Activated gamma-delta T cell treated with Interleukin-2 at 50 U/mL for 16 hours (primary cell): ENCODE data around the gene ZSCAN25.
"Not testable (repeated sequence)": the region's sequence is repeated elsewhere in the genome, so short reads cannot be mapped to it uniquely, and the experiment has no call there.

Source experiments
- DNase-seq: peaks from one replicate; pipeline ENCODE4 v3.0.0-alpha.2; 2020

Gene ZSCAN25

DNA sequence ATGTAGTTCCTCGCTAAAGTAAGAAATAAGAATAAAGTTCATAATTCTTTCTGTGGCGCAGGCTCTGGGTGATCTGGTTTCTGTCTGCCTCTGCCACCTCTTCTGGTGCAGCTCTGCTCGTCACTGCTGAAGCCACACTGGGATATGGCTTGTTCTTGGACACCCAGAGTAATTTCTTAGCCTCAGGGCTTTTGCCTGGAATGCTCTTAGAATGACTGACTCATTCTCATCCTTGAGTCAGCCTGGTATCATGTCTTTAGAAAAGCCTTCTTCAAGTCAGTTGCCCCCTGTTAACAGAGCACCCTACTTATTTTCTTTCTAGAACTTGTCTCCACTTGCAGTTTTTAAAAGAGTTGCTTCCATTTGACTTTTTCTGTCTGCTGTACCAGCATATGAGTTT is 2.0 kb downstream of the ZSCAN25 start:
- no peak for DNase-seq

DNA sequence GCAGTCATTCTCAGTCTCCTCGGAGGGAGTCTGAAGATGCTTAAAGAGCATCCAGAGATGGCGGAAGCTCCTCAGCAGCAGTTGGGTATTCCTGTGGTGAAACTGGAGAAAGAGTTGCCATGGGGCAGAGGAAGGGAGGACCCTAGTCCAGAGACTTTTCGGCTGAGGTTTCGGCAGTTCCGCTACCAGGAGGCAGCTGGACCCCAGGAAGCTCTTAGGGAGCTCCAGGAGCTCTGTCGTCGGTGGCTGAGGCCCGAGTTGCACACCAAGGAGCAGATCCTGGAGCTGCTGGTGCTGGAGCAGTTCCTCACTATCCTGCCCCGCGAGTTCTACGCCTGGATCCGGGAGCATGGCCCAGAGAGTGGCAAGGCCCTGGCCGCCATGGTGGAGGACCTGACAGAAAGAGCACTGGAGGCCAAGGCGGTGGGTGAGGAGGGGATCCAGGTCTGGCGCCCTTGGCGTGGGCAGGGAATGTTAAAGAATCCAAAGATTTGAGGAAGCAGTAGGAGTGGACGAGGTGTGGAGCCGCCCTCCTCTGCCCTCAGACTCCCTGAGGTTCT is 2.9 kb downstream of the ZSCAN25 start:
- no peak for DNase-seq

DNA sequence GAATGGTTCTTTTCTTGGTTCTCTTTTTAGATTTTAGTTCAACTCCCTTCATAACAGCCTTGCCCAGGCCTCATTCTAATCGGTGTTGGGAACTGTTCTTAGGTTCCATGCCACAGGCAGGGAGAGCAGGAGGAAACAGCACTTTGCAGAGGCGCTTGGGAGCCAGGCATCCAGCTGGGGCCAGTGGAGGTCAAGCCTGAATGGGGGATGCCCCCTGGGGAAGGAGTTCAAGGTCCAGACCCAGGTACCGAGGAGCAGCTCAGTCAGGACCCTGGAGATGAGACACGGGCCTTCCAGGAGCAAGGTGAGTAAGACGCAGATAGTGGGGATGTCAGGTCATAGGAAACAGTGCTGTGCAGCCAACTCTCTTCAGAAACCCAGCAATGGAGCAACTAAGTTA is 4.5 kb downstream of the ZSCAN25 start:
- DNase-seq, result no peak

DNA sequence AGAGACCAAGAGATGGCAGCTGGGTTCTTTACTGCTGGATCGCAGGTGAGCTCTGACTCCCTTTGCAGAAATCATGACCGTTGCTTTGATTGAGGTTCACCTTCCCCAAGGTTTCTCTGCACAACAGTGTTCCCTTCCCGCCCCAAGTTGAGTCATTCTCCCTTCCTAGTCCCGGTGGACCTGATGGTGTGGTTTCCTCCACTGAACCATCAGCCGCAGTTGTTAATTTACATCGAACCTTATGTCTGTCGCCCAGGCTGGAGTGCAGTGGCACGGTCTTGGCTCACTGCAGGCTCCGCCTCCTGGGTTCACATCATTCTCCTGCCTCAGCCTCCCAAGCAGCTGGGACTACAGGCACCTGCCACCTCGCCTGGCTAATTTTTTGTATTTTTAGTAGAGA is 5.8 kb downstream of the ZSCAN25 start:
- DNase-seq, result no peak

DNA sequence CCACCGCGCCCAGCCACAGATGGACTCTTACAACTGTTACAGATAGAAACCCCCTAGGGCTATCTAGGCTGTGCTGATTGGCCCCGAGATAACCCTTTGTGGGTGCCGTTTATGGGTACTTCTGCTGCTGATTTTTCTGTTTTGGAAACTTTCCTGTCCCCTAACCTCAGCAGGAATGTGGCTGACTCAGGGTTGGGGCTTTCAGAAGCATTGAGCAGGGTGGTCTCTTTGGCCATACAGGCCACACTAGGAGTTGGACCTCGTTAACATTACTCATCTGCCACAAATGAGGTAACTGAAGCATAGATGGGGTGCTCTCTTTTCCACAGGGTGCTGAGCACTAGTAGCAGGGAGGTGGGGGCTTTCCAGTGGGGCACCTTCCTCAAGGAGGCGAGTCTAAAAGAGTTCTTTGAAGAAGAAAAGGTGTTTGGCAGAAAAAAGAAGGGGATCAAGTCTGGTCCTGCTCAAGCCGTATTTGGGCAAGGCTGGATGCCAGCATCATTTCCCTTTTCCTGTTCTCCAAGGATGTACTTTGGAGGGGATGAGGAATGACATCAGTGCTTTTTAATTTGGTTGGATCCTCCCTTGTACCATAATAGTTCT is 6.4 kb downstream of the ZSCAN25 start:
- DNase-seq, result no peak

DNA sequence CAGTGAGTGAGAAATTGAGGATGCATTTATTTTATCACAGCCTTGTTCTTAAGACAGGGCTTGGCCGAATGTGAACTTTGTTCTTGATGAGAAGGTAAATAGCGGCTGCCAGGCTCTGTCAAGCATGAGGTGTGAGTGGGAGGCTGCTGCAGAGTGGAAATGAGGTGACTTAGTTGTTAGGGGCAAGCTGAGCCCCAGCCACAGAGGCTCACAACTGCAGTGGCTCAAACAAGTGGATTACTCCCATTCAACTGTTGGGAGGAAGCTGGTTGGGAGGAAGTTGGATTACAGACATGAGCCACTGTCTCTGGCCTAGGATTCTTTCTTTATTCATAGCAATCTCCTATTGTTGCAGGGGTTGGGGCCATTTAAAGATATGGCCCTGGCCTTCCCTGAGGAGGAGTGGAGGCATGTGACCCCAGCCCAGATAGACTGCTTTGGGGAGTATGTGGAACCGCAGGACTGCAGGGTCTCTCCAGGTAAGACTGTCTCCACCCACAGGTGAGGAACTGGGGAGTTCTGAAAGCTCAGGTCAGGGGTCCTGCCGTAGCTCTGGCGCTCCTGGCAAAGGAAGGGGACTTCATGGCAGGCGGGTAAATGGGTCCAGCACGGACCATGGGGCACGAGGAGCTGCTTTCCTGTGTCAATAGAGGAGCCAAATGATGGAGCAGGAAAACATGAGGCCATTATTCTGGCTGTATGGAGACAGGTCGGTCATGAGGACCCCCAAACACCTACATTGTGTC is 7.1 kb downstream of the ZSCAN25 start:
- no peak for DNase-seq

DNA sequence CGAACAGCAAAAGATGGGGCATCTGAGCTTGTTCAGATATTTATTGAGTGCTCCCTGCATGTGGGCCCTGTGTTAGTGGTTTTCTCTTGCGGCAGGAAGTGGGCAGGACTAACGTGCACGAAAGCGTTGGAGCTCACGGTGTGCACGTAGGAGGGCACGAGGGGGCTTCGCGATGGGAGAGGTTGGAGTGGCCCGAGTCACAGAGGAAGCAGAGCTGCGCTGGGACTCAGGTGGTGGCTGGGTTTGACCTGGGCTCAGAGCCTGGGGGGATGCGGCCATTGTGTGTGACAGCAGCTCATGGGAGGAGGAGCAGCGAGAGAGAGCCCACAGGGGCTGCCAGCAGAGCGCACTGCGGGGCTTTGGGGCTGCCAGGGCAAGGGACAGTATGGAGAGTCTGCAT is 7.7 kb downstream of the ZSCAN25 start:
- peak; percentile 77 for DNase-seq

DNA sequence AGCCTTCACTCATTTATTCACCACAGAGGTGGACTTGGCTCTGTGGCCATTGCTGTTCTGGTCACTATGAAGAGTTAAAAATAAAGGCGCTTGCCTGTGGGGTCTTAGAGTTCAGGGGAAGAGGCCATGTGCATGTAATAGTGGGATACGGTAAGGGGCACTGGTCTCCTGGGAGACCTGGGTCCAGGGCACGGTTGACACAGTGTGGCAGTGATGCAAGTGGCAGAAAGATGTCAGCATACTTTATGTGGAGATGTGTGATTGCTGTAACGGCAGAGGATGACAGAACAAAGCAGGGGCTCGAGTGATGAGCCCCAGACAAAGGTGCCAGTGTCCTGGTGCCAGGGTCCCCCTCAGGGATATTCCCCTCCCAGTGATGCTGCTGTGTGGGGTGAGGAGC is 8.6 kb downstream of the ZSCAN25 start:
- no peak for DNase-seq

DNA sequence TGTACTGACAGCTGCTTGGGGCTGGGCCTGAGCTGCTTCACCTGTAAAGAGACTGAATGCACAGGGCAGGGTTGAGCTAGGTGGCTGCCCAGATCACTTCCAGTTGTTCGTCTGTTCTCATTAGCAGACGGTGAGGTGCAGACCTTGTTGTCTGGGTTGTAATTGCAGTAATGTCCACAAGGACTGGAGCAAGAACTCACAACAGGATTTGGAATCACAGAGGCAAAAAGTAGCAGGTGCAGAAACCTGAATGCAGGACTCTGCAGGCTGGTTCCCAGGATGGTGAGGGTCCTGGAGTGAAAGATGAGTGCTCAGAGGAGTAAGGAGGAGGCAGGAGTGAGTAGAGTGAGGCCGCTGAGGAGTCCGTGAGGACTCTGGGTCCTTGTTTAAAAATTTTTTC is 9.2 kb downstream of the ZSCAN25 start:
- DNase-seq, result no peak

DNA sequence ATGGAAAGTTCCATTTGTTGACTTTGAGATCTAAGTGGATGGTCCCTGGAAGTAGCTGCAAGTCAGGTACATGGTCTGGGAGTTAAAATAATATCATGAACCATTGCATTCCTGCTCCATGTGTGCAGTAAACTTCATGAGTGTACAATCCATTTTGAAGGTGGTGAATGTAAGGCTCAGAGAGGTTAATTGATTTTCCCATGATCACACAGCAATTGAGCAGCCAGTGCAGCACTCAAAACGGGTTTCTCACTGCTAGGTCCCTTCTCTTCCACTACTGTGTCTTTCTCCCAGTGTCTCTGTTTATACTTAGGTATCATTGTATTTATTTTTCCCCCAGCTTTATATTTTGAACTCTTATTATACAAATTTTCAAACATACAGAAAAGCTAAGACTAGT is 9.9 kb downstream of the ZSCAN25 start:
- DNase-seq, result no peak

DNA sequence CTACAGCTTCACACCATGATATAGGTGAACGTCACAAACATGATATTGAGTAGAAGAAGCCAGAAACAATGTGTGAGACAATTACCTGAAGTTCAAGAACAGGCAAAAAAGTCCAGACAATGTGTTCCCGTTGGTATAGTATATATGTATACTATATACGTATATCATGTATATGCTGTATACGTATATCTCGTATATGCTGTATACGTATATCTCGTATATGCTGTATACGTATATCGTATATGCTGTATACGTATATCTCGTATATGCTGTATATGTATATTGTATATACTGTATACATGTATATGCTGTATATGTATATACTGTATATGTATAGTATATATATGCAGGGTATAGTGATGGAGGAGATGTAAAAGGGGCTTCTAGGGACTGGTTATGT is 10.8 kb downstream of the ZSCAN25 start:
- no peak for DNase-seq

DNA sequence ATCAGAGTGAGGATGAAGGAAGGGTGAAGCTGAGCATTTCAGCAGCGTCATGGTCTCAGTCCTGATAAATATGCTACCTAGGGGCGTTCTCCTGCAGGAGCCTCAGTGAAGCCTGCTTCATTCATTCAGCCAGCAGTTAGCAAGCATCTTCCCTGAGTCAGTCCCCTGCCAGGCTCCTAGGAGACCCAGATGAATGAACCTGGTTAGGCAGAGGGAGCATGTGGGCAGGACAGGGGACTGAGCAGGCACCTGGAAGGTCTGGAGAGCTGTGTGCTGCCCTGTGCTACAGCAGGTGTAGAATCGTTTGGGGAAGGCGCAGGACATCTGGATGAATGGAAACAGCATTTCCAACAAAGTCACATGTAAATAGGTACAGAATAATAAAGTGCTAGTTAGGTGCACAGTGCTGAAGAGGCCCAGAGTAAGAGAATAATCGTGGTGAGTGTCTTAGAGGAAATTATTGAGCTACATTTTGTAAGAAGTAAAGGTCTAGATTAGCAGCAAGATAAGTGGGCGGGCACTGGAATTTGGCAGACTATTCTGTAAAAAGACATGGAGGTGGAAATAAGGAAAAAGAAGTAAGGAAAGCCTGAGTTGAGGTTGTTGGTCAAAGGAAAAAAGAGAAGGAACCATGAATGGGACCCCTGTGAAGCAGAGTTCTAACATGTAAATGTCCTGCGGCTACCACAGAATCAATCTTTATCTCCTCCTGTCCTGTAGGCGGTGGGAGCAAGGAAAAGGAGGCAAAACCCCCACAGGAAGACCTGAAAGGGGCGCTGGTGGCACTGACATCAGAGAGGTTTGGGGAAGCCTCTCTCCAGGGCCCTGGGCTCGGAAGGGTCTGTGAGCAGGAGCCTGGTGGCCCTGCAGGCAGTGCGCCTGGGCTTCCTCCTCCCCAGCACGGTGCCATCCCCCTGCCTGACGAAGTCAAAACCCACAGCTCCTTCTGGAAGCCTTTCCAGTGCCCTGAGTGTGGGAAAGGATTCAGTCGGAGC is 12.0 kb downstream of the ZSCAN25 start:
- no peak for DNase-seq

DNA sequence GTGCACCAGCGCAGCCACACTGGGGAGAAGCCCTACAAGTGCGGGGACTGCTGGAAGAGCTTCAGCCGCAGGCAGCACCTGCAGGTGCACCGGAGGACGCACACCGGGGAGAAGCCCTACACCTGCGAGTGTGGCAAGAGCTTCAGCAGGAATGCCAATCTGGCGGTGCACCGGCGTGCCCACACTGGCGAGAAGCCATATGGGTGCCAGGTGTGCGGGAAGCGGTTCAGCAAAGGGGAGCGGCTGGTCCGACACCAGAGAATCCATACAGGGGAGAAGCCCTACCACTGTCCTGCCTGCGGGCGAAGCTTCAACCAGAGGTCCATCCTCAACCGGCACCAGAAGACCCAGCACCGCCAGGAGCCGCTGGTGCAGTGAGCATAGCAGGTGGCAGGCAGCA is 12.9 kb downstream of the ZSCAN25 start:
- no peak for DNase-seq

DNA sequence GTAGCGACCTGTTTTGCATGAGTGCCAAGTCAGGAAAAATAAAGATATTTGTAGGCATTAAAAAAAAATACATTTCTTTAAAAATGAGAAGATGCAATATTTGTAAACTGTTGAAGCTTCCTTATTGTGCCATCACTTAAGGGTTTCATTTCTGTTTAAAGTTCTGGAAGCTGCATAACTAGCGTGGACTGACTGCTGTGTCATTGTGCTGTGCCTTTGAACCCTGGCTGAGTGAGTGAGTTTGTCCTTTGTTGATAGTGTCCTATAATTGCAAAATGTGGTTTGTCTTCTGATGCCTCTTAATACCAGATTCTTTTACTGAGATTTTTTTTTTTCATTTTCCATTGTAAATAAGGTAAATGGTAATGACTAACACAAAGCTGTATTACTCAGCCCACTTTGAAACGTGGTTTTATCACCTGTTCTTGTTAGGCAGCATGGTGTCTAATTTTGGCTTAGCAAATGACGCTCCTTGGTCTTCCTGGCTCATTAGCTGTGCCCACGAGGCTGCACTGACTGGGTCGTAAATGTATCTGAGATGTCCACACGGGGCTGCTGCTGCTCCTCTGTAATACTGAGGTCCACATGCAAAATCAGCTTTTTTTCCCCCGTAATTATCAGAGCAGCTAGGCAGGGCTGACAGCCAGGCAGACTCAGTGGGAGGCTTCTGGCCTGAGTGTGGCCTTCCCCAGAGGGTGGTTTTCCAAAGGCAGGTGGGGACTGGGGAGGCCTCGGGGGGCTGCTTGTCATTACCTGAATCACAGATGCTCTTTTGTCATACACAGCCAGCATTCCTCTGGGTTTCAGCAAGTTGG is 14.8 kb downstream of the ZSCAN25 start:
- no peak for DNase-seq

DNA sequence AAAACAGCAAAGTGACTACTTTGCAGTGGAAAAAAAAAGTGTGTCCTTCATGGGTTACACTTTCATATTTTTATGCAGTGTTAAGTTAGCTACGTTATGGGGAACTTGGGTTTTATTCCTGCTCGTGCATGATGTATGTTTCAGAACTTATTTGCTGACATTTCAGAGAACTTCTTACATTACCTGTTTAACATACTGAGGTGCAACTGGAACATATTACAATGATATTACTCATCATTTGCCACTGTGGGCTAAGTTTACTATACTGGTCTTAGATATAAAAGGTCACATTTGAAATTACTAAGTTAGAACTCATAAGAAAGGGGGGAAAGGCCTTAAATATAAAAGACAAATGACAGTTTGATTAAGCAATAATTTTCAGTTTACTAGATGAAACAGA is 20.7 kb downstream of the ZSCAN25 start:
- not testable (repeated sequence) for DNase-seq

DNA sequence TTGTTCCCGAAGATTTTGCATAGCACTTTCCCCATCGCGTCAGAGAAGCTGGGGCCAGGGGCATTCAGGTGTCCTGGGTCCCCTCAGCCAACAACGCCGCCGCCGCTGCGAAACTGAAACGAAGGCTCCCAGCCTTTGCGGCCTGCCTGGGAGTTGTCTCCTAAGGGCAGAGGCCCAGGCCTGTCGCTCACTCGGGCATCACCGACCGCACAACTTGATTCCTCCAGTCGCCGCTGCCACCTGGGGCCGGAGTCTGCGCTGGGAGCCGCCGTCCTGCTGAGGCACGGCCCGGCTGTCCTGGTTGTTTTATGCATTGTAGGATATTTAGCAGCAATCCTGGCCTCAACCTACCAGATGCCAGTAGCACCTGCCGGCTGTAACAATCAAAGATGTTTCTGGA is 22.0 kb downstream of the ZSCAN25 start:
- no peak for DNase-seq

DNA sequence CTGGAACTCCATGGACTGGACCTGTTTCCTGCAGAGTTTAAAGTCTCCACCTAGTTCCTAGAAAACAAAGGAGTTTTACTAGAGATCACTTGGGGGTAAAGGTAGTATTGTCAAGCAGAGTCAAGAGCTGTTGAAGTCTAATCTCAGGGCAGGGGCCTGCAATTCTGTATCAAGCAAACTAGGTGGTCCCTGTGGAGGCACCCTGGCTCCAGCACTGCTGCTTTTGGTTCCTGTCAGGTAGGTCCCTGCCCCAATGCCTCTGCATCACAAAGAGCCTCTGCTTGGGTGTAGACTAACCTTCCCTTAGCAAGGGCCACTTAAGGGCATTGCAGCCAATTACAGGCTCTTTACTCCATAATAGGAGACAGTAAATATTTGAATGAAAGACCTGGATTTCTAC is 22.5 kb downstream of the ZSCAN25 start:
- no peak for DNase-seq

DNA sequence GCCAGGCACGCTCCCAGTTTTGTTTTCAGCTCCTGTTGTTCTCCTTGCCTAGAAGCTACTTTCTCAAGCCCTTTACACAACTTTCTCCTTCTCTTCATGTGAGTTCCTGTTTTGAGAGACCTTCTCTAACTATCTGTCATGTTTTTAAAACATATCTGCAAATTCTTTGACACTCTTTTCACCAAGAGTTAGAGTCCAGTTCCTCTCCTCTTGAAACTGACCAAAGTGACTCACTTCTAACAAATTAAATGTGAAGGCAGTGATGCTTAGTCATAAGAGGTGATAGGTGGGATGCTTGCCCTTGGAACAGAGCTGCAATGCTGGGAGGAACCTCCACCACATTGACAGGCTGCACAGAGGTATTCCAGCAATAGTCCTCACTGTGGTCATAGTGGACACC is 25.3 kb downstream of the ZSCAN25 start:
- no peak for DNase-seq

DNA sequence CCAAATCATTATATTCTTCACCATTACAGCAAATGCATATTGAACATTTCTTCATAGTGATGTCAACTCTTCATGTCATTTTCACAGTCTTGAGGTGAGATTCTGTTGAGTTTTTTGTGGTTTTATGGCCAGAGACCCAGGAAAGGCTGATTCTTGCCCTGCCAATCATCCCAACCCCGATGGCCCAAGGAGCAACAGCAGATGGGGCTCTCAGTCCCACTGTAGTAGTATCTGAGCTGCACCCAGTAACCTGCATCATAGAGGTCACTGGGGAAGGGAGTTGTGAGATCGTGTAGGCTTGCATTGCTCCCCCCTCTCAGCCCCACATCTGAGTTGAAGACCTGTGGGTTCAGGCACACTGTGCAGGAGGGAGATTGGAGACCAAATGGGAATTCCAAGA is 26.7 kb downstream of the ZSCAN25 start:
- DNase-seq, result no peak

DNA sequence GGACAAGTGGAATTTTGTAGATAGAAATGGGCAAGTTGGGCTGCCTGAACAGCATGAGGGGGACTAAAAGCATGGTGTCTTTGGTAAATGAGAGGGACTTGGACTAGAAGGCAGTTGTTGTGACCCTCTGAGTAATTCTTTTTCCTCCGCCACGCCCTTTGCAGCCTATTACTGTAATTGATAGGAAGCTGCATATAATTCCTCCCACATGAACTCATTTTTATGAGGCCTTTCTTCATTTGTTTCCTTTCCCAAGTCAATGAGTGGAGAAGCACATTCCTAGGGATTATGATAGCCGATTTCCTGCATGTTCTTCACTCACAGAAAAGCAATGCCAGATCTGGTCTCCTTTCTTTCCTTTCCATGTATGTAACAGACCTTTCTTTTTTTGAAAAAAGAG is 27.7 kb downstream of the ZSCAN25 start:
- DNase-seq, result no peak

DNA sequence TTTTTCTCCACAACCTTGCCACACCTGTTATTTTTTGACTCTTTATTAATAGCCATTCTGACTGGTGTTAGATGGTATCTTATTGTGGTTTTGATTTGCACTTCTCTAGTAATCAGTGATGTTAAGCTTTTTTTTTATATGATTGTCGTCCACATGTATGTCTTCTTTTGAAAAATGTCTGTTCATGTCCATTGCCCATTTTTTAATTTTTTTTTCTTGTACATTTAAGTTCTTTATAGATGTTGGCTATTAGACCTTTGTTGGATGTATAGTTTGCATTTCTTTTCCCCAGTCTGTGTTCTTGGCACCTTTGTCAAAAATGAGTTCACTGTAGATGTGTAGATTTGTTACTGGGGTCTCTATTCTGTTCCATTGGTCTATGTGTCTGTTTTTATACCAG is 28.8 kb downstream of the ZSCAN25 start:
- DNase-seq, result no peak

DNA sequence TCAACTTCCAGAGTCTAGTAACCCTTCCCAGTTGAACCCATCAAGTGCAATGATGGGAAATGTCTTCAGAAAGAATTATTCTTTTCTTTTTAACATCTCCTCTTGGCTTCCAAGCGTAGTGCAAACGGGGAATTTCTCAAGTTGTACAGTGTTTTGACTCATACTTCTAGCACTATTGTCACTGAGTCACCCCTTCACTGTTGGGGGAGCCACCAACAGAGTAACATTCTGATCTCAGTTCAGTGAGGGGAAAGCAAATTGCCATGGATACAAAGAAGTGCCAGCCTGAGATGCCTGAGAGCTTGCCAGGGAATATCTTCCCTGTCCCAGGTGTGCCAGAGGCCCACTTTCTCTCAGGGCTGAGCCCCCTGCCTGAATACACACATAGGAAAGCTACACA is 32.1 kb downstream of the ZSCAN25 start:
- no peak for DNase-seq

DNA sequence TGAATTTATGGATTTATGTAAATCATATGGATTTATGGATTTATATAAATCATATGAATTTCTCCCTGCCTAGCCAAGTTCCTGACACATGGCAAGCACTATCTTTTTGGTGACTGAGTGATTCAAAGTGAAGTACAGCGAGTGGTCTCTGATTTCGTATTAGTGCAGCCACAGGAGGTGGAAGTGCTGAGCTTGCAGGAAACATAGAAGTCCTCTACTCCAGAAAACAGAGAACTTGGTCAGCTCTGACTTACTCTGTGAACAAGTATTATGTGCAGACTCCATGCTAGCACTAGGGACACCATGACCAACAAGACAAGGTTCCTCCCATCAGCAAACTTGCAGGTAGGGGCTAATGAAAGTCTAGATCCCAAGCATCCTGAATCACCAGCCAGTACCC is 34.5 kb downstream of the ZSCAN25 start:
- no peak for DNase-seq
